Activated naive CD4-positive, alpha-beta T cell (primary cell): Measurements from ENCODE around the gene PGM2.

Experiments
- DNase-seq, 4 experiments: peaks; one replicate each; lab custom pipeline; 2025; lab: John Stamatoyannopoulos, UW

The PGM2 gene

GRCh38 chr4:37864786-37865185, 38.3 kb downstream of the PGM2 start:
- DNase-seq: no peak

- DNase-seq: no peak
These were observed 39.0 kb downstream of the PGM2 start for GRCh38 chr4:37865450-37865849.

GRCh38 chr4:37867102-37867501, 40.6 kb downstream of the PGM2 start:
- DNase-seq: no peak

GRCh38 chr4:37868238-37868637, 41.8 kb downstream of the PGM2 start:
- no peak for DNase-seq

GRCh38 chr4:37872310-37872988, 46.0 kb downstream of the PGM2 start:
- DNase-seq: no peak

GRCh38 chr4:37873386-37873785, 46.9 kb downstream of the PGM2 start:
- no peak for DNase-seq

GRCh38 chr4:37876156-37876555, 49.7 kb downstream of the PGM2 start:
- no peak for DNase-seq

- no peak for DNase-seq
These were observed 52.9 kb downstream of the PGM2 start for GRCh38 chr4:37879365-37879764.

GRCh38 chr4:37881811-37882210, 55.3 kb downstream of the PGM2 start:
- DNase-seq: no peak

GRCh38 chr4:37882665-37883296, 56.3 kb downstream of the PGM2 start:
- no peak for DNase-seq

- DNase-seq: no peak
These were observed 58.5 kb downstream of the PGM2 start for GRCh38 chr4:37884855-37885487.

- no peak for DNase-seq
These were observed 59.0 kb downstream of the PGM2 start for GRCh38 chr4:37885496-37885895.

GRCh38 chr4:37889849-37890800, 63.6 kb downstream of the PGM2 start:
- peak in 3 of 4 experiments; percentile 19 to 21 (median 19) for DNase-seq

- peak; percentile 8 to 59 (median 20) for DNase-seq
These were observed 64.3 kb downstream of the PGM2 start, which contains the start of gene TBC1D1 for GRCh38 chr4:37890801-37891259. Gene TBC1D1 (plus strand): TSS chr4:37891084. CDS start chr4:37902096, 11,012 bp downstream.

- peak in 2 of 4 experiments; percentile 46 to 59 for DNase-seq
These were observed 65.0 kb downstream of the PGM2 start for GRCh38 chr4:37891260-37892159.

GRCh38 chr4:37892641-37893040, 66.2 kb downstream of the PGM2 start:
- DNase-seq: peak in 1 of 4 experiments; percentile 6

GRCh38 chr4:37893164-37893563, 66.7 kb downstream of the PGM2 start:
- no peak for DNase-seq

- no peak for DNase-seq
These were observed 68.8 kb downstream of the PGM2 start for GRCh38 chr4:37895271-37895670.

- no peak for DNase-seq
These were observed 69.8 kb downstream of the PGM2 start for GRCh38 chr4:37896206-37896860.

GRCh38 chr4:37902212-37902611, 75.7 kb downstream of the PGM2 start:
- DNase-seq: no peak
